ENCODE measurements around the gene TMEM184A.

DNA sequence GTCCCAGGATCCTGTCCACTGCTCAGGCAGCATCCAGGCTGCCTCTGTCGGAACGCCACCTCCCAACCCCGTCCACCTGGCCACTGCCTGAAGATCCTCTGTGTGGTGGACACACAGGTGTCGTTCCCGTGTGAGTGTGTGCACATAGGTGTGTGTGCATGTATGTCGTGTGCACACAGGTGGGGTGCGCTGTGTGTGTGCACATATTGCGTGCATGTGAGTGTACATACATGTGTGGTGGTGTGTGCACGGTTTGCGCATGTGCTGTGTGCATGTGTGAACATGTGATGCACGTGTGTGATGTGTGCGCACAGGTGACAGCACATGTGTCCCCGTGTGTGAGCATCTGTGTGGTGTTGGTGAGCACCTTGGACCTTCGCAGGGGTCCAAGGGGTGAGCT lies 7.1 kb downstream of the TMEM184A start:
- TF ChIP-seq EZH2 (IDR thresholded peaks at IDR 0.05; ENCODE audit: insufficient read depth, poor library complexity, severe bottlenecking) (no peak), EZH2phosphoT487 (IDR thresholded peaks at IDR 0.05; ENCODE audit: insufficient read depth, low read depth) (no peak)

All from GM23248 (cell line).